Measurements from ENCODE around the gene MARF1.
"Not testable (repeated sequence)": the region's sequence is repeated elsewhere in the genome, so short reads cannot be mapped to it uniquely, and the experiment has no call there.

The MARF1 gene

DNA sequence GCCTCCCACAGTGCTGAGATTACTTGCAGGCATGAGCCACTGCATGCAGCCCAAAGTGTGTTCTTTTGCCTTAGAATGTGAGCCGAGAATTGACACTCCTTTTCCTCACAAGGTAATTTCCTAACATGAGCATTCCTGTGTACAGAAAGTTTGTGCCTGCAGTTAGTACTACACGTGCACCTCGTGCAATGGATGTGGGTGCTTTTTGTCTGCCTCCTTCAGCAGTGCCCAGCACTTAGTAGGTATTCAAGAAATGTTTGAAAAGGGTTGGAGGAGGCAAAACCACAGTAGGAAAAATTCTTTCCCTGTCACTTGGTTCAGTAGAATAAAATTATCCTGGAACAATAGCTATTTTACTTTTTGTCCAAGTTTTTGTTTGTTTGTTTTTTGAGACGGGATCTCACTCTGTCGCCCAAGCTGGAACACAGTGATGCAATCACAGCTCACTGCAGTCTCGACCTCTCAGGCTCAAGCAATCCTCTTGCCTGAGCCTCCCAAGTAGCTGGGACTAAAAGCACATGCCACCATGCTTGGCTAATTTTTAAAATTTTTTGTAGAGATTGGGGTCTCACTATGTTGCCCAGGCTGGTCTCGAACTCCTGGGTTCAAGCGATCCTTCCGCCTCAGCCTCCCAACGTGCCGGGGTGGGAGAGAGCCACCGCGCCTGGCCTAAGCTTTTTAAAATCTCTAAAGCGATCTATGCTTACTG is 9.5 kb upstream of the MARF1 start:
- no peak for DNase-seq

DNA sequence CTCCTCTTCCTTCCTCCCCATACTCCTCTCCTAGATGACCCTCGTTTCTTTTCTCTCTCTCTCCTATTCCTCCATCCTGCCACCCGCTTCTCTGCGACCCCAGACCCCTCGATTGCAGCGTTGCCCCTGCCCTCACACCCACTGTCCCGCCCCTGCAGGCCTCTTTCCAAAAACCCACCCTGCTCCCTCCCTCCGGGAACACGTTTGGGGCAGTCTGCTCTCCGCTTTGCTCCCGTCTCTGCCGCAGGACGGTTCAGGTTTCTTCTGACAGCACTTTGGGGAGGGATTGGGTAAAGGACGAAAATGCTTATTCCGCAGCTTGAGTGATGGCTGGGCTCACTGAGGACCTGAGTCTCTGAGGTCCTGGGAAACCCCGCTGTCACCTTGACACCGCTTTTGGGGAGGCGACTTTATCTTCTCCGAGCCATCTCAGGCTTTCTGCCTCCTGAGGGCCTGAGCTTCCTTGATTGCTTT is 7.8 kb upstream of the MARF1 start:
- no peak for DNase-seq

DNA sequence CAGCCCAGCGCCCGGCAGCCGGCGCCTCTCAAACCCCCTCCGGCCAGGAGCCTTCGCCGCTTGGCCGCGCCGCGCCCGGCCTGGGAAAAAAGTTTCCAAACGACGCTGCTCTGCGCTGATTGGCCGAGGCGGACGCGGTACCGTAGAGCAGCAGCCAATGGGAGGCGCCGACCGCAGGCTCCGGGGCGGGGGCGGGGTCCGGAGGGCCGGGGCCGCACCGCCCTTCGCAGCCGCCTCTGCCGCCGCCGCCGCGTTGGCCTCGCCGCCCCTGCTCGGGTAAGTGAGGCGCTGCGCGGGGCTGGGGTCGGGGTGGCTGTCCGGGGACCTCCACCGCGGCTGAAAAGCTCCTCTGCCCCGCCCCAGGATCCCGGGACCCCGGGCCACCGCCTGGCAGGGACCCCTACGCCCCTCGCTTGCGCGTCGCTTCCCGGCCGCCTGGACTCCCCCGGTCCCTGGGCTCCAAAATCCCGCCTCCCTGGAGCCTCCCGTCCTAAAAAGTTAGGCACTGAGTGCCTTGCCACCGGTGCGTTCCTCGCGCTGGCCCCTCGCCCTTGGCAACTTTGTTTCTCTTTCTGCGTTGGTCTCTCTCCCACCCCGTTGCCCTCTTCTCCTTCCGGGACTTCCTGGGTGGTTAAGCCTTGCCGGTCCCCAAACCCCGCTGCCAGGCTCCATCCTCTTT is 7.2 kb upstream of the MARF1 start, which contains the start of gene NDE1:
NDE1 (plus strand) TSS at position 227 of the 679 bp plus-strand sequence. CDS start 14,534 bp downstream, outside the sequence.
- DNase-seq, result peak; percentile 70

DNA sequence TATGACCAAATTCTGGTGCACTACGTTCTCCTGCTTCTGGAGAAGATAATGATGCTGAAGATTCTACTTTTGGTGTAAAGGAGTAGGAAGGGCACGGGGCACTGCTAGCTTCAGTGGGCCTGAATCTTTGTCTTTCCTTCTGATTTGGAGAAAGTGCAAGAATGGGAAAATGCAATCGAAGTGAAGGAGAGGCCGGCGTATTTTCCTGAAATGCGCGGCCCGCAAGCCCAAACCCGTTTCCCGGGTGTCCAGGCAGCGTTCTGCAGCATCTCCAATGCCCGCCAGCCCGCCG is 6.7 kb upstream of the MARF1 start:
- no peak for DNase-seq

DNA sequence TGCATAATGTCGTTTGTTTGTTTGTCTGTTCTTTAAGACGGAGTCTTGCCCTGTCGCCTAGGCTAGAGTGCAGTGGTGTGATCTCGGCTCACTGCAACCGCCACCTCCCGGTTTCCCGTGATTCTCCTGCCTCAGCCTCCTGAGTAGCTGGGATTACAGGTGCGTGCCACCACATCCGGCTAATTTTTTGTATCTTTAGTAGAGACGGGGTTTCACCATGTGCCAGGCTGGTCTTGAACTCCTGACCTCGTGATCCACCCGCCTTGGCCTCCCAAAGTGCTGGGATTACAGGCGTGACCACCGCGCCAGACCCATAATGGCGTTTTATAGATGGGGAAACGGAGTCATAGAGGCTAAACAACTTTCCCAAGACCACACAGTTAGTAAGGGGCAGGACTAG is 6.4 kb upstream of the MARF1 start:
- not testable (repeated sequence) for DNase-seq

DNA sequence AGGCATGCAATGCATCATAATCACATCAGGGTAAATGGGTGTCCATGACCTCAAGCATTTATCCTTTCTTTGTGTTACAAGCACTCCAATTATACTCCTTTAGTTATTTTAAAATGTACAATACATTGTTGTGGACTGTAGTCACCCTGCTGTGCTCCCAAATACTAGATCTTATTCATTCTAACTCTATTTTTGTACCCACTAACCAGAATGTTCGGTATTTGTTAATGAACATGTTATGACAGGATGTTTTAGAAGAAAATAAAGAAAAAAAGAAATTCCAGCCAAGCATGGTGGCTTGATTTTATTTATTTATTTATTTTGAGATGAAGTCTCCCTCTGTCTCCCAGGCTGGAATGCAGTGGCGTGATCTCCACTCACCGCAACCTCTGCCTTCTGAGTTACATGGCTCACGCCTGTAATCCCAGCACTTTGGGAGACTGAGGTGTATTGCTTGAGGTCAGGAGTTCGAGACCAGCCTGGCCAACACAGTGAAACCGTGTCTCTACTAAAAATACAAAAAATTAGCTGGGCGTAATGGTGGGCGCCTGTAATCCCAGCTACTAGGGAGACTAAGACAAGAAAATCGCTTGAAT is 5.3 kb upstream of the MARF1 start:
- no peak for DNase-seq

DNA sequence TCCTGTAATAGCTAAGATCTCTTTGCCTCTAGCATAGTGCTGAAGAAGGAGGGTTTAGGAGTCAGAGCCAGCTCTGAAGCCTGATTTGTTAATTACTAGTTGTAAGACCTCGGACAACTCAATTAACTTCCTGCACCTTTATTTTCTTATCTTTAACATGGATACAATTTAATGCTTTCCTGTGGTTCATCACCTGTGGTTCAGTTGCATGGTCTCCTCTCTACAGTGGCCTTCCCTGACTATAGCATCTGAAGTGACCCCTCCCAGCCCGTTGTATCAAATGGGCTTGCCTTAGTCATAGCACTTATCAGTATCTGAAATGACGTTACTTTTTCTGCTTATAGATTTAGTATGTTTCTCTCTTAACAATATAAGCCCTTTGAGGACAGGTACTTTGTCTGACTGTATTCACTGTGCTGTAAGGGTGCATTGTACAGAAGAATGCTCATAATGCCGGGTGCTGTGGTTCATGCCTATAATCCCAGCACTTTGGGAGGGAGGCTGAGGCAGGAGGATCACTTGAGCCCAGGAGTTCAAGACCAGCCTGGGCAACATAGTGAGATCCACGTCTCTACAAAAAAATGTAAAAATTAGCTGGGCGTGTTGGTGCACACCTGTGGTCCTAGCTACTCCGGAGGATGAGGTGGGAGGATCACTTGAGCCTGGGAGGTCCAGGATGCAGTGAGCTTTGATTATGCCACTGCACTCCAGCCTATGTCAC is 4.5 kb upstream of the MARF1 start:
- DNase-seq, result no peak

DNA sequence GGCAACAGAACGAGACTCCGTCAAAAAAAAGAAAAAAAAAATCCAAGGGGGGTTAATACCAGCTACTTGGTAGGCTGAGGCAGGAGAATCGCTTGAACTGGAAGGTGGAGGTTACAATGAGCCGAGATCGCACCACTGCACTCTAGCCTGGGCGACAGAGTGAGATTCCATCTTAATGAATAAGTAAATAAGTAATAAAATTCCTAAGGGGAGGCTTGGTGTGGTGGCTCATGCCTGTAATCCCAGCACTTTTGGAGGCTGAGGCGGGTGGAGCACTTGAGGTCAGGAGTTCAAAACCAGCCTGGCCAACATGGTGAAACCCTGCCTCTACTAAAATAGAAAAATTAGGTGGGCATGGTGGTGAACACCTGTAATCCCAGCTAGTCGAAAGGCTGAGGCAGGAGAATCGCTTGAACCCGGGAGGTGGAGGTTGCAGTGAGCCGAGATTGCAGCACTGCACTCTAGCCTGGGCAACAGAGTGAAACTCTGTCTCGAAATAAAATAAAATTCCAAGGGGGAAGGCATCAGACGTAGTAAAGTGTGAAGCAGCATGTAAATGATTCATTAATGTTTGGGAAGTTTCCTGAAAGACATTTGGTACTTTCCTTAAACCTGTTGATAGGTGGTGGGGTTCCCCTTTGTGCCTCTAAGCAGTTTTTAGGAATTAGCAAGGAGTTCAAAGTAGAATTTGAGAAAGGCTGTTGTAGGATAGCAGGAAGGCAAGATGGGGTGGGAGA is 3.8 kb upstream of the MARF1 start:
- DNase-seq, result not testable (repeated sequence)

DNA sequence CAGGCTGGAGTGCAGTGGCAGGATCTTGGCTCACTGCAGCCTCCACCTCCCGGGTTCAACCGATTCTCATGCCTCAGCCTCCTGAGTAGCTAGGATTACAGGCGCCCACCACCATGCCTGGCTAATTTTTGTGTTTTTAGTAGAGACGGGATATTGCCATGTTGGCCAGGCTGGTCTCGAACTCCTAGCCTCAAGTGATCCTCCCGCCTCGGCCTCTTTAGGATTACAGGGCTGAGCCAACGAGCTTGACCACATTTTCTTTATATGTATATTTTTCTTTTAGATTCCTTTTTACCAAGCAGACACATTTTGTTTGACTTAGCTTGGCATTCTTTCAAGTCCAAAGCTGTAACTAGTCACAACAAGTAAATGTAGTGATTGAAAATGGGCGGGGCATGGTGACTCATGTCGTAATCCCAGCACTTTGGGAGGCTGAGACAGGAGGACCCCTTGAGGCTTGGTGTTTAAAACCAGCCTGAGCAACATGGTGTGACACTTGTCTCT is 2.1 kb upstream of the MARF1 start:
- DNase-seq, result not testable (repeated sequence)

DNA sequence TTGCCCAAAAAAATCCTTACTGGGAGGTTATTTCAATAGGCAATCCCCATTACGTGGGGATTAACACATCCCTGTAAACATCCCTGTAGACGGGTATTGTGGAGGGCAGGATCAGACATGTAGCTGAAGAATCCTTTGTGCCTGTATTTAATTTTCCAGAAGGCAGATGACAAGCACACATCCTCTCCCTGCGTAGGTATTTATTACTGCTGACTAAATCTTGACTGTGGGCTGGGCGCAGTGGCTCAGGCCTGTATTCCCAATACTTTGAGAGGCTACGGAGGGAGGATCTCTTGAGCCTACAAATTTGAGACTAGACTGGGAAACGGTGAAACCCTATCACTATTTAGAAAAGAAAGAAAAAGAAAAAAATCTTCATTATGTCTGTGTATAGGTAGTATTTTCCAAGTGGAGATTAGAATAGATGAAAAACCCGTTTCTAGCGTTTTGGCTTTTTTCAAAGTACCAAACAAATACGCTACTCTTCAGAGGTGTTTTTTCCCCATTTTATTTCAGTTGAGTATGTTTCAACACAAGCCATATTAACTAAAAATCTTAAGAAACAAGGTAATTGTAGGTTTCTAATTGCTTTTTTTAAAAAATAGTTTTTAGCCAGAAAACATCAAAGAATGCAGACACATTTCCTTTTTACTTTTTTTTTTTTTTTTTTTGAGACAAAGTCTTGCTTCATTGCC is 1.5 kb upstream of the MARF1 start:
- DNase-seq, result no peak

DNA sequence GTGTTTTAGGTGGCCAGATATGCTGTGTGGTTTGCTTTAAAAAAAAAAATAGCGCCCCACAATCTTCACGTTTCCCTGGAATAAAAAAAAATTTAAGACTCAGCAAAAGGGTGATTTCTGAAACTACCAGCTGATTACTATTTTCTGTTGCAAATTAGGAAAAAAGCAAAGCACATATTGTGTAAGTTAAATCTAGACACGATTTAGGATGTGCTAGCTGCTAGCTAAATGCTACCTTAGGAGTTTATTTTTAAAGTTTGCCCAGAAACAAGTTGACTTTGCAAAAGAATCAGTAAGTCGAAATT is 944 bp upstream of the MARF1 start:
- no peak for DNase-seq

DNA sequence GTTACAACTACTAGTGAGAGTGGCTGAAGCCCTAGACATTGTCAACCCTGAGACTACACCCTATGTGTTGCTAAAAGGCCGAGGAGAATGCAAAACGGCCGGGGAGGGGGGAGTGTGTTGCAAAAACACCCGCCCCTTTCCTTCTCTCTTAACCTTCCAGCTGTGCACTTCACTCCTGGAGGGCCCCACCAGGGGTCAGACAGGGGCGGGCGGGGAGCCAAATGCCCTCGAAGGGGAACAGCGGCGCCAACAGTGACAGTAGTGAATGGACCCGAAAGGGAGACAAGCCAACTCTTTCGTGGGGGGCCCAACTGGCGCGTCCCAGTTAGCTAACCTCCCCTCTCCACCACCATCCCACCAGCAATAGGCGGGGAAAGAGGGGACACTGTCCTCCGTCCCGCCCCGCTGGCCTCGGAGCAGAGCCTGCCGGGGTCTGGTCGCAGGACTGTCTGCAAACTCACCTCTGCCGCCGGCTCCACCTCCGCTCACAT is 352 bp downstream of the MARF1 start:
- peak; percentile 46 for DNase-seq

DNA sequence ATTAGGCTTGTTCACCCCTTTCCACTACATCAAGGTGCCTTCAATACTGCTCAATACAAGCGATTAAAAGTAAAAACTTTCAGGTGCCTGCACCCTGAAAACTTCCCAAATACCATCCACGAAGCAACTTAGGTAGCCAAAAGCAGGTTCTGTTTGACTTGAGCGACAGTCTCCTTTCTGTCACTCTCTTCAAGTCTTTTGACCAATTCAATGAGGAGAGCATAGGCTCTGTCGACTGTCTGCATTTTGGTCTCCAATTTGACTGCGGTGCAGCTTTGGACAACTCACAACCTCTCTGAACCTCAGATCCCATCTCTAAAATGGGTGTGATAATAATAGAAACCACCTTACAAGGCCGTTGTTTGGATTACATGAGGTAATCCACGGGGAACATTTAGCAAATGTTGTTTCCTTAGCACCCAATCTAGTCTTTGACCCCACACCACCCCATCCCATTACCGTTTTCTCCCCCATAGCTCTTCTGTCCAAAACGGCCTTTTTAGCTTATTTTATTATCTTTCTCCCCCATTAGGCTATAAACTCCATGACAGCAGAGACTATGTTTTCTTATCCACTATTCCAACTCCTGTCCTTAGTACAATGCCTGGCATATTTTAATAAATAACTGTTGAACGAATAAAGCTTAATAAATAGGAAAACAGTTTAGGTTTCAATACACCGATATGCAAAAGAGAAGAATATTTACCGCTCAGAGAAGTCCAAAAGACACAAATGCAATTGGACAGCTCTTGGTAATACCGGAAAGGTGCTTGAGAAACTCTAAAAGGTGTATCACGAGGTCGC is 999 bp downstream of the MARF1 start:
- DNase-seq, result no peak

DNA sequence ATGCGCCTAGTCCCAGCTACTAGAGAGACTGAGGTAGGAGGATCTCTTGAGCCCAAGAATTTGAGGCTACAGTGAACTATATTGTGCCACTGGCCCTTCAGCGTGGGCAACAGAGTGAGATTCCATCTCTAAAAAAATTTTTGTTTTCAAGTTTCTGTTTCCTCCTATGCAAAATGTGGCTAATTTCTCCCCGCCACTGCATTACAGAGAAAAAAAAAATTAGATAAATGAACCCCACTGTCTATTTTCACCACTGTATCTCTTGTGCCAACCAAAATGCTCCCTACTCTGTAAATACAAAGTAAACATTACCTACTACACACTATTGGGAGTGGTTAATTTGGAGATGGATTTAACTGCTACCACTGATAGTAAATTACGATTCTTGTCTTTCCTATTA is 2.0 kb downstream of the MARF1 start:
- DNase-seq, result no peak

DNA sequence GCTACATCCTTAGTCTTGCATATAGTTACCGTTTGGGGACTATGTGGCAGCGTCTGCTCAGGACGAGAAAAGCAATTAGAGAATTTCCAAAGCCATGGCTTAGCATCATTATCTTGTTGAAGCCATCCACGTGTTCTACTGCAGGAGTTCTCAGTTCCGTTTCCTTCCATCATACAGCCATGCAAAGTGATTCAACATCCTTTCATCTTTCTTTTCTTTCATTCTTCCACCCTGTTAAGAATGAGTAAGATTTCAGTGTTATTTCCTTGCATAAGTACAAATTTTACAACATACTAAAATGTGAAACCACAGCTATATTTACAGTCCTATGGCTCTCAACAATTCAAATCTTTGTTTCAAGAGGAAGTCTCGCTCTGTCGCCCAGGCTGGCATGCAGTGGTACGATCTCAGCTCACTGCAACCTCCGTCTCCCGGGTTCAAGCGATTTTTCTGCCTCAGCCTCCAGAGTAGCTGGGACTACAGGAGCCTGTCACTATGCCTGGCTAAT is 3.8 kb downstream of the MARF1 start:
- DNase-seq, result no peak

DNA sequence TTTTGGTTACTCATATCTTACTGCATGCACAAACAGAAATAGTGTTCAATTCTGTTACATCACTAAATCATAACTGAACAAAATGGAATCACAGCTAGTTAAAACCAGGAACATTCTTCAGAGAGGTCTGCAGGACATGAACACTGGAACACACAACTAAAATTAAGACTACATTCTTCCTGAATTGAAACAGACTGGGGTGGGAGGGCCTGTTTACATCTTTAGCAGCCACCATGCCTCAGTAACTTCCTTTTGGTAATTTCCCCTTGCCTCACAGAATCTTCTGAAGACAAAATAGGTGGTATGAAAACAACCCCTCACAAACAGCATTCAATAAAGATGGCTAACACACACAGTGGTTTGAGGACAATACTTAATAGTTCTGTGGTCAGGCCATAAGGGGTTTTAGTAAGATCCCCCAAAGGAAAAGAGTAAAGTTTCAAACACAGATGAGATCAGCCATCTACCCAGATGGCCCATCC is 6.5 kb downstream of the MARF1 start:
- DNase-seq, result no peak

DNA sequence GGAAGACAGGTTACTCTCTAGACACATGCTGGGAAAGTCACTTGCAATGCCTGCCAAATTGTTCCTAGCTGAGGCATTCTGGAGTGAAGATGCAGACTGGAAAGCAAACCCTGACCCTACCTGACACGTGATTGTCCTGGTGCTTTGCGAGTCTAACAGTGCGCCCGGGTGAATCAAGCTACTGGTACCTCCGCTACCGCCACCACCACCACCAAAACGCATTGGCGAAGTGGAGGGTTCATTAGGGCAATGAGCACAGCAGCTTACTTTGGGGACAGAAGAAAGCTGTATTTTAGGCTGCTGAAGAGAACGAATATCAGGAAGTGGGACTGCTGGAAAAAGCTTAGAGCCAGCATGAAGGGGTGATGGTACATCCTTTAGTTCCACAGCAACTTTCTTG is 7.0 kb downstream of the MARF1 start:
- DNase-seq, result no peak

DNA sequence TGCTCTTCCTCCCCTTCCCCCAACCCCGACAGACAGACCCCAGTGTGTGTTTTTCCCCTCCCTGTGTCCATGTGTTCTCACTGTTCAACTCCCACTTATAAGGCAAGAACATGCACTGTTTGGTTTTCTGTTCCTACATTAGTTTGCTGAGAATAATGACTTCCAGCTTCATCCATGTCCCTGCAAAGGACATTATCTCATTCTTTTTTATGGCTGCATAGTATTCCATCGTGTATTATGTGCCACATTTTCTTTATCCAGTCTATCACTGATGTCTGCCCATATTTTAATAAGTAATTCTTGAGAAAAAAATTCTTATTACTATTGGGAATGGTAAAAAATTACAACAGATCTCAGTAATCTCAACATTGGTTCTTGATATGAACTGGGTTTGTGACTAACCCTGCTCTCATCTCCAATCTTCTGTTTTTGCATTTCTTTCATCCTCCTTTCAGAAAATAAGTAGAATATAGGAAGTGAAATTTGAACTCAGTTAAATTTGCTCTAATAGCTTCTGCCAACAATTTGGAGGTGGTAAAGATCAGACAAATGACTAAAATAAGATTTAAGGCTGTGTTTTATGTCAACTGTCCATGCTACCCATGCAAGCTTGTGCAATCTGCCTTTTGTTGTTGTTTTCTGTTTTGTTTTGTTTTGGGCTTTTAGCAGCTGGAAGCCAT is 11.1 kb downstream of the MARF1 start:
- no peak for DNase-seq

DNA sequence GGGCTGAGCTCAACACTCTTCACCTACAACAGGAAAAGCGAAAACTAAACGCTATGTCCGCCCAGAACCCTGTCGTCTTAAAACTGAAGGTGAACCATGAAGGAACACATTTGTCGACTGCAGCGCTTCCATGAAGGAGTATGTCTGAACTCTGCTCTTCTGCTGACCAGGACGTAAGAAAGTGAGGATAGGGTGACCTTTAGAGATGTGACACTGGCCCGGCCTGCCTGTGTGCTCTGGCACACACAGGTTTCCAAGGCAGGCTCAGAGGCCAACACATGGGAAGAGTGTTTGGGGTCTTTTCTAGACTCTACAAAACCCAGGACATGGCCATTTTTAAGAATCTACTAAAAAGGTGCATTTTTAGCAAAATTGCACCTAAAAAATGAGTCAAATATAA is 21.1 kb downstream of the MARF1 start:
- no peak for DNase-seq

DNA sequence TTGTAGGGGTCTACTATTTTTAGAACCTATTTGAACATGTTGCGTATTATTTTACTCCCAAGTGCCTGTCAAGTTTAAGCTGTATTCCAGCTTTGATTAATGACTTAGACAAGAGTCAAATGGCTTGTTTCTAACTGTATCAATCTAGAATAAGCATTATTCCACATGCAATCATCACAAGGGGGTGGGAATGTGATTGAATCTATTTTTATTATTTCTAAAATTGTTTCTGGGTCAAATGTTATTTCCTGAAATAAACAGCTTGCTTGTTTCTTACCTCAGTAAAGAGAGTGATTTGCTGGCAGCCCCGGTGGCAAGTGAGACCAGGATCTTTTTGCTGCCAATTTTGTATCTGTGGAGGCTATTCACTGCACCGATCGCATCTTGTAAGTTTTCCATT is 21.5 kb downstream of the MARF1 start:
- no peak for DNase-seq
